RKO (cell line): ENCODE data around the gene KCNMA1.
"Not testable (repeated sequence)": the region's sequence is repeated elsewhere in the genome, so short reads cannot be mapped to it uniquely, and the experiment has no call there.

ENCODE experiments used
- DNase-seq: peaks from one replicate; pipeline ENCODE4 v3.0.0-alpha.2; 2016; ENCODE audit warnings: low spot score

KCNMA1 gene

GRCh38 chr10:77581738-77582137, 55.9 kb downstream of the KCNMA1 start:
- no peak for DNase-seq

DNA sequence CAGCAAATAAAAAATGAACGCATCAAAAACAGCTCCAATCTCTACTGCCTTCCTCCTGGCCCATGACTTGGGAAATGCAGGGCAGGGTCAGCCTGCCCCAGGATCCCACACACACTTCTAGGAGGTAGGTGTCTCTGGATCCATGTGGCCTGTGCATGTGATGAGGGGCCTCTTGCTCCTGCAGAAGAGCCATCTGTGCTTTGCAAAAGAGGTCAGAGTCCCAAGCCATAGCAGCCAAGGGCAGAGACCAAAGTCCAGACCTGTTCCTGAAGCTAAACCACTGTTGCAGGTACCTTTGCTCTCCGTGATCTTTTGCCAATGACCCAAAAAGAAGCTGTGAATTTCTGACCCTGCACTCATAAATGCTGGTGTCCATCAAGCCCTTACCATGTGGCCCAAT, 57.1 kb downstream of the KCNMA1 start:
- DNase-seq: no peak

DNA sequence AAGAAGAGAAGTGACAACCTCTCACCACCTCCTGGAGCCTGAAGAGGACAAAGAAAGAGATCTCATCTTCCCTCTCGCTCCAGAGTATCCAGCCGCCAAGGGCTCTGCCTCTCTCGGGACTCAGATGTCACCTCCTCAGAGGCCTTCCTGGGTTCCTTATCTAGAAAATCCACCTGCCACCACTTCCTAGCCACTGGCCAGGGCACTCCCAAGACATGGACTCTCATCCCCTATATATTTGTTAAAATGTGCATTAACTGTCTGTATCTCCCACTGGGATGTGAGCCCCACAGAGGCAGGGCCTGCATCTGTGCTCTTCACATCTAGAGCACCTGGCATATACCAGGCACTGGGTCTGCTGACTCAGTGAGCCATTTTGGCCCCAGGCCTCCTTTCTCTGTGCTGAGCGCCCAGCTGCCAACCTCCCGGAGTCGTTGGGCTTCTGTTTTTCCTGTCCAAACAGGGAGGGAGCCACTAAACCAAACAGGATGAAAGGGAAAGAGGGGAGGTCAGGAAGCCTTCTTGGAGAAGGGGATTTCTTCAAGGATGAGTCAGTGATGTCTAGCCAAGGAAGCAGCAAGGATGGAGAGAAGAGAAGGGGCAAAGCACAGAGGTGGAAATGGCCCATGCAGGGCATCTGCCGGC, 58.9 kb downstream of the KCNMA1 start:
- DNase-seq: no peak

- DNase-seq: no peak
Observed at GRCh38 chr10:77577666-77578229, 59.9 kb downstream of the KCNMA1 start.

DNA sequence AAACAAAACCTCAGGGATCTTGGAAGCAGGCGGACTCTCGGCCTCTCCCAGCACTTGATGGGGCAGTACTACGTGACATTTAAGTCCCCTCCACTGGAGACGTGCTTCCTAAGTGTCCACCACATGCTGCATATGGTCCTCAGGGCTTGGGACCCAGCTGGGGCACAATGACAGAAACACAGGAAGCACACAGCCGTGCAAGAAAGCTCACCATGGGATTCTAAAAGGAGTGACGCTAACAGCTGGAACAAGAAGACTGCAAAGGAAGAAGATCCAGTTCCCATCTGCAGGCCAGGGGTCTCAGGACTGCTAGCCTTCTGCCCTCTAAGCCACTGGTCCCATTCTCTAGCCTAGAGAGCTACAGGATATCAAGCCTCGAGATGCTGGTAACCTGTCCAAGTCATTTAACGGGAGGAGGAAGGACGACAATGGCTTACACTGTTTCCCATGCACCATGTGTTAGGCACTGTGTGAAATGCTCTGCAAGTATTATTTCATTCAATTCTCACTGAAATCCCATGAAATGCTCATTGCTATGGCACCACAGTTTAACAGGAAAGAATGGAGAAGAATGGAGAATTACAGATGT, 61.1 kb downstream of the KCNMA1 start:
- no peak for DNase-seq

DNA sequence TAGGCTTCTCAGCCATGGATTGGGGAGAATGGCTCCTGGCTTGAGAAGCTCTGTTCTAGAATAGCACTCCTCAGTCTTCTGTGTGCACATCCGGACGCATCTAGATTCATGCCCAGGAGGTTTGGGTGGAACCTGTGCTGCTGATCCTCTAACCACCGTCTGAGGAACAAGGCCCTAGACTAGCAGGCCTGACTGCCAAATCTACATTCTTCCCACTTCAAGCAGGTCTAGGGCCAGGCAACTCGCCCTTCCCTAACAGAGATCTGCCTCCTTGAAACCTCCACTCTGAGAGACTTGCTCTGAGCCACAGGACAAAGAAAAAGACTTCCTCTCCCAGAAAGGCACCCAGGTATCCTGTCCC, 61.6 kb downstream of the KCNMA1 start:
- DNase-seq: no peak

DNA sequence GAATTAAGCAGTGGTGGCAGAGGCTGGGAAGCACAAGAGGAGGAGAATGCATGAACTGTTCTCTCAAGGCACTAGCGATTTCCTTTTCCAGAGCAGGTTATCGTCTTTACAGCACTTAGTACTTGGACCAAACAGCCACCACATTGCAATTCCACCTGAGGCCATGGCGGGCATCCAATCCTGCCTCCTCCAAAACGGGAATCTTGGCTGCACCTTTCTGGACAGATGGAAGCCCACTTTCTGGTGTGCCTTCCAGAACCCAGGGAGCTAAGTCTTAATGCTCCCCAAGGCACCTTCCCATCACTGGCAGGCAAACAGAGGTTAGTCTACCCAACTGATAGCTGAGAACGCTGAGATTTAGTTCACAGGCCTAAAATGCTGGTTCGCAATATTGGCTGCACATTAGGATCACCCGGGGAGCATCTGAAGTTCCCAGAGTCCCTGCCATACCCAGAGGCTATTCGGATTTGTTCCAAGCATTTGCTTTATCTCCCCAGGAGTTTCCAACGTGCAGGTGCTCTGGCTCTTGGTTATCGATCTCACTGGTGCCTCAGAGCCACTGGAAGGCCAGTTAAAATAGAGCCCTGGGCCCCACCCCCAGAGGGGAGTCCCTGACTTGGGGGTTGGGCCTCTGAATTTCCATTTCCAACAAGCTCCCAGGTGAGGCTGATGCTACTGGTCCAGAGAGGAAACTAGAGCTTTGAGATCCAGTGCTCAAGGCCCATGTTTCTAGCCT, 62.2 kb downstream of the KCNMA1 start:
- DNase-seq: no peak

DNA sequence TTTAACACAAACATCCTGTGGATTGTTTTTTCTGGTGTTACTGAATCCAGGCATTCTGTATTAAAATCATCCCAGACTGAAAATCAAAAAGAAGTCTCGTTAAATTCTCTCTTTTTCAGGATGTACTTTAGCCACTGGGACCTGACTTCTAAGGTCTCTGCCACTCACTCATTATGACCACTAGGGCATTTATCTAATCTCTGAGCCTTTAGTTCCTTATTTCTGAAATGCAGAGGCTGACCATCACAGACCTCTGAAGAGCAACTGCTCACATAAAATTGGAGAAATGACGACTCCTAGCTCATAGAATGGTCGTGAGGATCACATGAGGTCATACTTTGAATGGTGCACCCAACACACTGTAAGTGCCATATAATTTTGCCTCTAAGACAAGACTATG, 63.2 kb downstream of the KCNMA1 start:
- no peak for DNase-seq

DNA sequence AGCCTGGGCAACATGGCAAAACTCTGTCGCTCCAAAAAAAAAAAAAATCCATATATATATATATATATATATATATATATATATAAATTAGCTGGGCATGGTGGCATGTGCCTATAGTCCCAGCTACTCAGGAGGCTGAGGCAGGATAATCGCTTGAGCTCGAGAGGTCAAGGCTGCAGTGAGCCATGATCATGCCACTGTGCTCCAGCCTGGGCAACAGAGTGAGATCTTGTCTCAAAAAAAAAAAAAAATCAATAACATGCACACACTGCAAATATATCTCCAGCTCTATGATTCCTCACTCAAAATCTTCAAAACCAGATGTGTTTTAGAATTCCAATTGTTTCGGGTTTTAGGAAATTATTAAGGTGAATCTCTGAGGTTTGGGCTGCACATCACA, 65.1 kb downstream of the KCNMA1 start:
- DNase-seq: not testable (repeated sequence)

GRCh38 chr10:77571490-77571889, 66.1 kb downstream of the KCNMA1 start:
- no peak for DNase-seq

DNA sequence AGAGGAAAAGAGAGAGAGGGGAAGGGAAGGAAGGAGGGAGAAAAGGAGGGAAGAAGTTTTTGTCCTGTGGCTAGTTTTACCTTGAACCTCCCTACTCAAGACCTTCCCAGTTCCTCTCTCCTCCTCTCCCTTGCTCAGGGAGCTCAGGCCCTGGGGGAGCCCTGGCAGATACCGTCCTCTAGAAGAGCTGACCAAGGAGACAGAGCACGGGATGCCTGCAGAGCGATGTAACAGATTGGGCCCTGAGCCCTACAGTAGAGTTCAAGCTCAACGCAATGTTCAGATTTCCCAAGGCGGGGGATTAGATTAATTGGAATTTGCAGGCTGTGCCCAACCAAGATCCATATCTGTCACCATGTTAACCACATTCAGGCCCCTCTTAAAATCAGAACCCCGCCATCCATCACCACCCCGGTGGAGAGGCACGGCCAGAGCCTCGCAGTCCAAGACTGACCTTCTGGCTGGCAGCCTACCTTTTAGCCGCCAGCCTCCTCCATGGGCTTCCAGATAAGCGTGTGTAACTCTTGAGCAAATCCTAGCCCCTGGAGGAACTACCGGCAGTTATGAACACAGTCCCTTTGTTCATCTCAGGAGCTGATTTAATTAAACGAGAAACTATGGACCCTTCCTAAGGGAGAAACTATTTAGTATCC, 70.6 kb downstream of the KCNMA1 start:
- no peak for DNase-seq

GRCh38 chr10:77566236-77566635, 71.4 kb downstream of the KCNMA1 start:
- DNase-seq: no peak

- no peak for DNase-seq
Observed at GRCh38 chr10:77565590-77566023, 72.0 kb downstream of the KCNMA1 start.

DNA sequence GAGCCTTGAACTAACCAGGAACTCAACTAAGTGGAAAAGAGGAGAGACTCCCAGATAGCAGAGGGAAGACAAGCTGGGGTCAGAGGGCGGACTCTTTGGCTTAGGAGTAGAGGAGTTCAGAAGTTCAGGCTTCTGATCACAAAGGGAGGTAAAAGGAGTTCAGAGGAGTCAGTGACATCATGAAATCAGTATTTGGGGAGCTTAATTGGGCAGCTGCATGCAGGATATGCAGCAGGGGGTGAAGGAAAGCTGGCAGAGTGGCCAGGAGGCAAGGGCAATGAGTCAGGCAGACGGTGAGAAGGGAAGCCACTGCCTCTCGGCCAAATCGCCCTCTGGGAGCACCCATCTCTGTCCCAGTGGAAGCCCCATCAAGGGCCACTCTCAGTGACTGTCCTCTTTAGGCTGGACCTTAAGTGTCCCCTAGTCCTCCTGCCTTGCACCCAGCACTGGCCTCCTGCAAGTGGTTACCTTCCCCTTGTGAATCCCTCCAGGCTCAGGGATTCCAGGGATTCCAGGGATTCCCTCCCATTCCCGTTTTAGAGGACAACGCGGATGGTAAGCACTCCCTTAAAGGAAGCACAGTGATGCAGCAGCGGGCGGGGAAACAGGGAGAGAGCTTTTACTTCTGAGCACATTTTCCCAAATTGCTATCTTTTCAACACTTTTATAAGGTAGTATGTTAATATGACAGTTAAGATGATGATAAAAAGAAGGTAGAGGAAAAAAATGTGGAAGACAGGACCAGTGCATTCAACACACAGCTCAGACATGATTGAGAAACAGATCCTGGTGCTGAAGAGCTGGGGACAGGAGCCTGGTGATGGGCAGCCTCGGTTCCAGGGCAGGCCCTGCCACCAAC, 72.6 kb downstream of the KCNMA1 start:
- no peak for DNase-seq

GRCh38 chr10:77563638-77564270, 73.9 kb downstream of the KCNMA1 start:
- no peak for DNase-seq

- no peak for DNase-seq
Observed at GRCh38 chr10:77562742-77563141, 74.9 kb downstream of the KCNMA1 start.

DNA sequence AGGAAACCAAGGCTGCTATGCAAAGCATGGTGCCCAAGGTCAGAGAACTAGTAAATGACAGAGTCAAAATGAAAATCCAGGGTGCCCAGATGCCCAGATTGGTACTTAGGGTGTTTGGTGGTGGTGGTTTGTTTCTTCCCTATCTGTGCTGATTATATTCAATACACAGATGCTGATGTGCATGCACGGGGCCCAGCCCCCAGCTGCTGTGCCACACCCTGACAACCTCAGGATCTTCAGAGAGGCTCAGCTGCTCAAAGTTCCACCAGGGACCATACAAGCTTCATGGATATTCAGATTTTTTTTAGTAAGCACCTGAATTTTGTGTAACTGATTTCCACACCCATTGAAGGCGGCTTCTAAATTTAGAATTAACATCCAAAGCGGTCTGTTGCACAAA, 75.6 kb downstream of the KCNMA1 start:
- no peak for DNase-seq

GRCh38 chr10:77560471-77560870, 77.1 kb downstream of the KCNMA1 start:
- no peak for DNase-seq

DNA sequence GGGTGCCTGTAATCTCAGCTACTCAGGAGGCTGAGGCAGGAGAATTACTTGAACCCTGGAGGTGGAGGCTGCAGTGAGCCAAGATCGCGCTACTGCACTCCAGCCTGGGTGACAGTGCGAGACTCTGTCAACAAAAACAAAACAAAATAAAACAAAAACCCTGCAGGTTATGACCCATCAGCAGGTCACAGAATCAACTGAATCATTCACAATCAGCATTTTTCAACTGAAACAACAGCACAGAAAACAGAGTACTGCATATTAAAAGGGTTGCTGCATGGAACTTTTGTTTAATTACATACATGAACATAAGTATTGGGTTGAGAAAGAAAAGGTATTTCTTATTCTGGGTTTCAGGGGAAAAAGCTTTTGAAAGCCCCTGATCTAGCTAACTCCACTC, 77.6 kb downstream of the KCNMA1 start:
- DNase-seq: no peak

- no peak for DNase-seq
Observed at GRCh38 chr10:77556990-77557601, 80.5 kb downstream of the KCNMA1 start.
